RWPE2 (cell line): ENCODE measurements around the gene HPX.

Experiments used
- ATAC-seq: fragments of 200-7000 bp; cut with Tn5 transposase; 3 replicates; pipeline ENCODE4 v1.9.1; 2021; ENCODE audit warnings: low read depth
- DNase-seq: peaks from one replicate; pipeline ENCODE4 v3.0.0-alpha.2; 2020; ENCODE audit warnings: low spot score
- H3K27ac ChIP-seq: fragments of 450-650 bp; 2 replicates; pipeline ENCODE4 v1.5.1; 2017; ENCODE audit warnings: mild to moderate bottlenecking; ENCODE audit not compliant: poor library complexity, severe bottlenecking
- H3K27me3 ChIP-seq: fragments of 250-450 bp; sonication (Bioruptor Pico); 2 replicates; pipeline ENCODE4 v1.5.1; 2021; ENCODE audit warnings: mild to moderate bottlenecking, moderate library complexity; ENCODE audit not compliant: insufficient read depth, poor library complexity, severe bottlenecking
- H3K36me3 ChIP-seq: fragments of 250-450 bp; sonication (Bioruptor Pico); 2 replicates; pipeline ENCODE4 v1.5.1; 2020; ENCODE audit warnings: low read depth, mild to moderate bottlenecking, moderate library complexity
- H3K4me1 ChIP-seq: fragments of 250-450 bp; sonication (Bioruptor Pico); 2 replicates; pipeline ENCODE4 v1.5.1; 2021; ENCODE audit warnings: mild to moderate bottlenecking, moderate library complexity; ENCODE audit not compliant: insufficient read depth, poor library complexity, severe bottlenecking
- H3K4me3 ChIP-seq: fragments of 250-450 bp; sonication (Bioruptor Pico); 2 replicates; pipeline ENCODE4 v1.5.1; 2021; ENCODE audit warnings: mild to moderate bottlenecking, moderate library complexity; ENCODE audit not compliant: severe bottlenecking
- H3K9me3 ChIP-seq: fragments of 250-450 bp; sonication (Bioruptor Pico); 2 replicates; pipeline ENCODE4 v1.5.1; 2021; ENCODE audit warnings: mild to moderate bottlenecking, moderate library complexity; ENCODE audit not compliant: severe bottlenecking
- TF ChIP-seq, protein P1 (sequence below): fragments of 450-650 bp; IDR thresholded peaks from one replicate; pipeline ENCODE4 v1.5.1; 2017; ENCODE audit warnings: mild to moderate bottlenecking, moderate library complexity; ENCODE audit not compliant: poor library complexity, severe bottlenecking

Gene HPX

DNA sequence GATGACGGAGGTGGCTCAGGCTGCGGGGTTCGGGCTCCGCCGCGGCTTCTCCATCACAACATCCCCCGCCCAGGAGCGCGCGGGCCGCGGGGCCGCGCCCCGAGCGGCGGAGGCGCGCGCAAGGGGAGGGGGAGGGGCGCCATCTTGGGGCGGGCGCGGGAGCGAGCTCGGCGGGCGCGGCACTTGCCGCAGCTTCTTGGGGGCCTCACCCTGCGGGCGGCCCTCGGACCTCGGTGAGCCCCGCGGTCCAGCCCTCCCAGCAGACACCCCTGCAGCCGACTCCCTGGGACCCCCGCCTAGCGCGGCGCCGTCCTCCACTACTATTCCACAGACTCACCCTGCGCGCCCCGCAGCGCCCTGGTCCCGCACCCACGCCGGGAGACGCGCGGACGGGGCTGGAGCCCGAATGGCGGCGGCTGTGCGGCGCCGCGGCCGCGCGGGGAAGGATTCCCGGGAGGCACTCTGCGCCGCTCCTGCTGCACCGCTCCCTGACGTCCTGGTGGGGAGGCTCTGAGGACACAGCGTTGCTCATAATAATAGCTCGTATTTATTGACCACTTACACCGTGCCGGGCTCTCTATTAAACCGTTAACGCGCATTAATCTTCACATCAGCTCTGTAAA is 21.7 kb downstream of the HPX start, which contains the start of gene APBB1:
APBB1 (minus strand) TSS at position 86 of the 623 bp plus-strand sequence. CDS start 7,747 bp downstream, outside the sequence.
- ATAC-seq, result peak; percentile 78

DNA sequence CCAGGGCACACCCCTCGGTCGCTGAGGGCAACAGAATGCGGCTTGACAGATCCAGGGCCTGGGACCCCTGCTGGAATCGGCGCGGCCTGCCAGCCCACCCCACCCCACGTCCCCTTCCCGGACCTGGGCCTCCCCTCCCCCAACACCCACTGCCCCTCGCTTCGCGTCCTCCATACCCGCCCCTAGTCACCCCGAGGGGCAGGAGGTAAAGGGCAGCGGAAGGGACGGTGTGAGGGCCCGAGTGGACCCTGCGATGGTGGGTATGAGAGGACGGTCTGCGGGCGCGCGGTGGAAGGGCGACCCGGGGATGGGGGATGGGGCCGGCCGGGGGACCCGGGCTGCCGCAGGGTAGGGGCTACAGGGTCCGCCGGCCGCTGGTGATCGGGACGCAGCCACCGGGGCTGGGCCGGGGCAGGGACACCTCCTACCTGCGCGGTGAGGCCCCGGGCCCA is 22.2 kb downstream of the HPX start:
- no peaks in the 10 kb centered on the region for H3K27me3 ChIP-seq
- no peaks in the 10 kb centered on the region for H3K36me3 ChIP-seq
- peaks cover 3% of the 10 kb centered on the region for H3K4me1 ChIP-seq
- DNase-seq (no peak), ATAC-seq (peak; percentile 17; the same call in 2 of the 3 replicates)
- TF ChIP-seq, protein P1, sequence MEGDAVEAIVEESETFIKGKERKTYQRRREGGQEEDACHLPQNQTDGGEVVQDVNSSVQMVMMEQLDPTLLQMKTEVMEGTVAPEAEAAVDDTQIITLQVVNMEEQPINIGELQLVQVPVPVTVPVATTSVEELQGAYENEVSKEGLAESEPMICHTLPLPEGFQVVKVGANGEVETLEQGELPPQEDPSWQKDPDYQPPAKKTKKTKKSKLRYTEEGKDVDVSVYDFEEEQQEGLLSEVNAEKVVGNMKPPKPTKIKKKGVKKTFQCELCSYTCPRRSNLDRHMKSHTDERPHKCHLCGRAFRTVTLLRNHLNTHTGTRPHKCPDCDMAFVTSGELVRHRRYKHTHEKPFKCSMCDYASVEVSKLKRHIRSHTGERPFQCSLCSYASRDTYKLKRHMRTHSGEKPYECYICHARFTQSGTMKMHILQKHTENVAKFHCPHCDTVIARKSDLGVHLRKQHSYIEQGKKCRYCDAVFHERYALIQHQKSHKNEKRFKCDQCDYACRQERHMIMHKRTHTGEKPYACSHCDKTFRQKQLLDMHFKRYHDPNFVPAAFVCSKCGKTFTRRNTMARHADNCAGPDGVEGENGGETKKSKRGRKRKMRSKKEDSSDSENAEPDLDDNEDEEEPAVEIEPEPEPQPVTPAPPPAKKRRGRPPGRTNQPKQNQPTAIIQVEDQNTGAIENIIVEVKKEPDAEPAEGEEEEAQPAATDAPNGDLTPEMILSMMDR, result no peak
- H3K9me3 ChIP-seq, result no peaks in the 10 kb centered on the region
- no peak overlapping the region for H3K27ac ChIP-seq
- H3K4me3 ChIP-seq, result peak overlapping the region; percentile 100

More for the DNA sequence above, 21.7 kb downstream of the HPX start, which contains the start of gene APBB1:
- Histone ChIP-seq H3K9me3 (no peaks in the 10 kb centered on the region), H3K4me3 (peak within 1 kb of the TSS; percentile 100), H3K36me3 (no peaks in the 10 kb centered on the region), H3K27ac (no peak within 1 kb of the TSS), H3K27me3 (no peaks in the 10 kb centered on the region), H3K4me1 (peaks cover 3% of the 10 kb centered on the region)
- TF ChIP-seq, protein P1, result peak; percentile 10
- DNase-seq, result no peak

GRCh38 chr11:6417907-6418556 is 22.8 kb downstream of the HPX start:
- H3K36me3 ChIP-seq, result no peaks in the 10 kb centered on the region
- TF ChIP-seq, protein P1, result no peak
- DNase-seq (no peak), ATAC-seq (peak; percentile 13; the same call in 1 of the 3 replicates)
- peak overlapping the region; percentile 100 for H3K4me3 ChIP-seq
- H3K27me3 ChIP-seq, result no peaks in the 10 kb centered on the region
- H3K27ac ChIP-seq, result no peak overlapping the region
- peaks cover 3% of the 10 kb centered on the region for H3K4me1 ChIP-seq
- H3K9me3 ChIP-seq, result no peaks in the 10 kb centered on the region

DNA sequence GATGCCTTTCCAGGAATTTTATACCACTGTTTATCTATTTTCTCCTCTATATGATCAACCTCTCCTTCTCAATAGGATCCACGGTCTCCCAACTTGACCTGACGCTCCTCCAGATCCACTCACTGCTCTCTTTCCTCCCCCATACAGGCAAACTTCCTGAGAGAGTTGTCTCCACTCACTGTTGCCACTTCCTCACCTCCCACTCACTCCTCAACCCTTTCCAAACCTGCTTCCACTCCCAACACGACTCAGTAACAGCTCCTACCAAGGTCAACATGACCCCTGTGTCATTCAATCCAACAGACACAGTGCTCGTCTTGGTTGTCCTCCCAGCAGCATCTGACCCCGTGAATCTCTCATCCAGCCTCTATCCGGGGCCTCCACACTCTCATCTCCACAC is 25.0 kb downstream of the HPX start:
- ATAC-seq (no peak), DNase-seq (no peak)
- Histone ChIP-seq H3K27ac (no peak overlapping the region), H3K9me3 (no peaks in the 10 kb centered on the region), H3K27me3 (no peaks in the 10 kb centered on the region), H3K36me3 (no peaks in the 10 kb centered on the region), H3K4me1 (peaks cover 3% of the 10 kb centered on the region), H3K4me3 (no peak overlapping the region)
- TF ChIP-seq, protein P1, result no peak

- Histone ChIP-seq H3K36me3 (no peaks in the 10 kb centered on the region), H3K4me3 (no peak overlapping the region), H3K27me3 (no peaks in the 10 kb centered on the region), H3K4me1 (peaks cover 3% of the 10 kb centered on the region), H3K9me3 (no peaks in the 10 kb centered on the region), H3K27ac (no peak overlapping the region)
- no peak for DNase-seq
- ATAC-seq, result no peak
- TF ChIP-seq, protein P1, result no peak
Observed at GRCh38 chr11:6414874-6415328, 25.9 kb downstream of the HPX start.
